Panc1 (cell line): Measurements from ENCODE around the gene AGFG1. TPM values are rescaled to one million over a fixed set of nuclear protein-coding genes. Genes with fewer than 3 reads are reported as not detected.

Experiments used
- ATAC-seq: fragments of 200-7000 bp; cut with Tn5 transposase; 2 replicates; pipeline ENCODE4 v1.9.1; 2020; ENCODE audit warnings: mild to moderate bottlenecking, moderate library complexity
- BruUV-seq: library from RNA; stranded (reverse); fragments of 400-500 nt; replicated peaks from 2 replicates; lab custom pipeline; 2021; lab: Mats Ljungman, UMichigan
- CTCF ChIA-PET: fragments of 300-600 bp; sonication (Branson Sonifier 250); formaldehyde crosslinking; loops from one replicate; lab custom pipeline; 2022; ENCODE audit warnings: antibody characterized with exemption; lab: Charles Lee
- POLR2A ChIA-PET: fragments of 300-600 bp; sonication (Branson Sonifier 250); formaldehyde crosslinking; loops from one replicate; lab custom pipeline; 2022; ENCODE audit warnings: antibody characterized with exemption; lab: Charles Lee
- DNase-seq: peaks from one replicate; pipeline ENCODE4 v3.0.0-alpha.2; 2010; ENCODE audit warnings: low read depth, low spot score
- H3K27ac ChIP-seq: 2 replicates; pipeline ENCODE4 v1.5.1; 2011; ENCODE audit warnings: mild to moderate bottlenecking, low read length, inconsistent platforms
- H3K27me3 ChIP-seq: fragments of 200-500 bp; sonication (Bioruptor generic); 2 replicates; pipeline ENCODE4 v1.6.0; 2014; ENCODE audit warnings: low read length, inconsistent platforms; ENCODE audit not compliant: control insufficient read depth, insufficient read depth
- H3K36me3 ChIP-seq: fragments of 200-500 bp; sonication (Bioruptor generic); 2 replicates; pipeline ENCODE4 v1.5.1; 2014; ENCODE audit warnings: inconsistent platforms, mild to moderate bottlenecking, low read length, moderate library complexity; ENCODE audit not compliant: control insufficient read depth, insufficient read depth
- H3K4me1 ChIP-seq: 2 replicates; pipeline ENCODE4 v1.5.1; 2011; ENCODE audit warnings: inconsistent platforms, mild to moderate bottlenecking, low read length, moderate library complexity; ENCODE audit not compliant: control insufficient read depth, insufficient read depth
- H3K4me3 ChIP-seq, 2 experiments: 2 replicates each; pipeline ENCODE4 v1.5.1; 2011 to 2012; ENCODE audit warnings: low read depth in 2 of 2, low read length in 2 of 2, mild to moderate bottlenecking in 2 of 2, inconsistent platforms in 1 of 2, moderate library complexity in 1 of 2
- H3K9me3 ChIP-seq: fragments of 200-500 bp; sonication (Bioruptor generic); 2 replicates; pipeline ENCODE4 v1.5.1; 2014; ENCODE audit warnings: low read depth, mild to moderate bottlenecking, inconsistent platforms, low read length, moderate library complexity; ENCODE audit not compliant: control insufficient read depth, insufficient read depth
- CTCF ChIP-seq: fragments of 450-650 bp; IDR thresholded peaks from 2 replicates; pipeline ENCODE4 v1.5.1; 2017; ENCODE audit warnings: mild to moderate bottlenecking
- POLR2AphosphoS5 ChIP-seq: IDR thresholded peaks from 2 replicates; pipeline ENCODE4 v1.6.1; 2012; ENCODE audit warnings: mild to moderate bottlenecking, low read depth, low read length, moderate library complexity
- REST ChIP-seq, 2 experiments: IDR thresholded peaks; 2 replicates each; pipeline ENCODE4 v1.6.1; 2011 to 2012; ENCODE audit warnings: low read depth in 2 of 2, control low read depth in 1 of 2, low read length in 1 of 2, mild to moderate bottlenecking in 1 of 2, moderate library complexity in 1 of 2; ENCODE audit not compliant: insufficient read depth in 1 of 2
- SIN3A ChIP-seq: IDR thresholded peaks from 2 replicates; pipeline ENCODE4 v1.6.1; 2012; ENCODE audit warnings: low read depth, mild to moderate bottlenecking, low read length, moderate library complexity, borderline replicate concordance; ENCODE audit not compliant: insufficient read depth
- TCF7L2 ChIP-seq: IDR thresholded peaks from 2 replicates; pipeline ENCODE4 v1.6.1; 2011; ENCODE audit warnings: mild to moderate bottlenecking, low read depth, low read length, inconsistent platforms
- in situ Hi-C: cut with HindIII; loops from 2 replicates; pipeline ENCODE4 v1.10.0; 2016; ENCODE audit warnings: low sequenced_read_pairs, low pct_unique_long_range_greater_than_20kb
- intact Hi-C: fragments of 100-400 bp; cut with micrococcal nuclease; formaldehyde crosslinking; loops from one replicate; pipeline ENCODE4 v1.10.0; 2022; ENCODE audit not compliant: unreplicated experiment
- total RNA-seq: library from RNA; stranded (reverse); gene quantifications from one replicate; pipeline ENCODE4 v1.2.1, GENCODE V29; 2021; ENCODE audit not compliant: unreplicated experiment

The AGFG1 gene
- total RNA-seq, 1 experiment from 2014 or later = 98.5 TPM

- POLR2A ChIA-PET = no interaction called here
- no peaks in the 10 kb centered on the region for H3K36me3 ChIP-seq
Measured at GRCh38 chr2:227608561-227609338, 136.8 kb downstream of the AGFG1 start.

GRCh38 chr2:227610123-227610522, 138.2 kb downstream of the AGFG1 start:
- Histone ChIP-seq H3K9me3 (no peaks in the 10 kb centered on the region), H3K36me3 (no peaks in the 10 kb centered on the region), H3K4me1 (no peaks in the 10 kb centered on the region), H3K4me3 (no peak overlapping the region), H3K27ac (no peak overlapping the region), H3K27me3 (no peaks in the 10 kb centered on the region)
- intact Hi-C loops (no loop called here), in situ Hi-C loops (no loop called here)
- no TSS peak for BruUV-seq
- POLR2A ChIA-PET = no interaction called here
- ATAC-seq (no peak), DNase-seq (no peak)
- CTCF ChIA-PET = no interaction called here
- TF ChIP-seq TCF7L2 = no peak
- no peak for TF ChIP-seq CTCF
- no peak for TF ChIP-seq POLR2AphosphoS5
- TF ChIP-seq REST (IDR thresholded peaks at IDR 0.05; ENCODE audit: insufficient read depth in 1 of 2, low read depth in 2 of 2, low read length in 1 of 2) = no peak
- no peak for TF ChIP-seq SIN3A

More at GRCh38 chr2:227608561-227609338, 136.8 kb downstream of the AGFG1 start:
- BruUV-seq = no TSS peak
- TF ChIP-seq TCF7L2 (no peak), SIN3A (no peak), REST (IDR thresholded peaks at IDR 0.05; ENCODE audit: insufficient read depth in 1 of 2, low read depth in 2 of 2, low read length in 1 of 2) (no peak), POLR2AphosphoS5 (no peak), CTCF (no peak)
- no peaks in the 10 kb centered on the region for H3K27me3 ChIP-seq
- no peak overlapping the region for H3K27ac ChIP-seq
- ATAC-seq = no peak
- no peak for DNase-seq
- in situ Hi-C loops = no loop called here
- H3K4me1 ChIP-seq = no peaks in the 10 kb centered on the region
- H3K9me3 ChIP-seq = no peaks in the 10 kb centered on the region
- CTCF ChIA-PET = no interaction called here
- intact Hi-C loops = no loop called here
- H3K4me3 ChIP-seq = no peak overlapping the region
